H9 (cell line): Measurements from ENCODE around the gene TRAK1. TPM values are rescaled to one million over a fixed set of nuclear protein-coding genes. Genes with fewer than 3 reads are reported as not detected.
A peak's percentile ranks its signal among the peaks of the same experiment; 100 is the strongest.

ENCODE experiments used
- DNase-seq: peaks from one replicate; pipeline ENCODE4 v3.0.0-alpha.2; 2017
- H2AFZ ChIP-seq: one replicate; pipeline ENCODE4 v1.6.1; 2013; ENCODE audit warnings: mild to moderate bottlenecking, low read length, control low read depth, moderate library complexity
- H2AK5ac ChIP-seq: 2 replicates; pipeline ENCODE4 v1.6.1; 2013; ENCODE audit warnings: low read length, control low read depth, mixed read lengths; ENCODE audit not compliant: insufficient read length
- H2BK120ac ChIP-seq: one replicate; pipeline ENCODE4 v1.6.1; 2013; ENCODE audit warnings: low read depth, mild to moderate bottlenecking, low read length, control low read depth, inconsistent platforms; ENCODE audit not compliant: poor library complexity, severe bottlenecking
- H2BK12ac ChIP-seq: 2 replicates; pipeline ENCODE4 v1.6.1; 2013; ENCODE audit warnings: low read length, control low read depth, mixed read lengths, low read depth; ENCODE audit not compliant: insufficient read length
- H2BK15ac ChIP-seq: 2 replicates; pipeline ENCODE4 v1.6.1; 2013; ENCODE audit warnings: low read depth, low read length, control low read depth
- H2BK20ac ChIP-seq: one replicate; pipeline ENCODE4 v1.6.1; 2013; ENCODE audit warnings: low read depth, mild to moderate bottlenecking, low read length, control low read depth, inconsistent platforms; ENCODE audit not compliant: poor library complexity, severe bottlenecking
- H2BK5ac ChIP-seq: 2 replicates; pipeline ENCODE4 v1.6.1; 2013; ENCODE audit warnings: low read length, control low read depth, mixed read lengths; ENCODE audit not compliant: insufficient read length
- H3K14ac ChIP-seq: 2 replicates; pipeline ENCODE4 v1.6.1; 2013; ENCODE audit warnings: low read length, control low read depth; ENCODE audit not compliant: insufficient read depth
- H3K18ac ChIP-seq: 2 replicates; pipeline ENCODE4 v1.6.1; 2013; ENCODE audit warnings: low read depth, mild to moderate bottlenecking, mixed read lengths, low read length, control low read depth; ENCODE audit not compliant: insufficient read length
- H3K23ac ChIP-seq: 2 replicates; pipeline ENCODE4 v1.6.1; 2013; ENCODE audit warnings: low read length, control low read depth, mixed read lengths, low read depth; ENCODE audit not compliant: insufficient read length
- H3K23me2 ChIP-seq: 2 replicates; pipeline ENCODE4 v1.6.1; 2013; ENCODE audit warnings: low read depth, mild to moderate bottlenecking, mixed read lengths, low read length, control low read depth; ENCODE audit not compliant: insufficient read length, poor library complexity, severe bottlenecking
- H3K27ac ChIP-seq: 2 replicates; pipeline ENCODE4 v1.5.1; 2013; ENCODE audit warnings: low read length, control low read depth, mixed read lengths, low read depth; ENCODE audit not compliant: insufficient read length
- H3K27me3 ChIP-seq: 2 replicates; pipeline ENCODE4 v1.6.1; 2013; ENCODE audit warnings: low read length, control low read depth, inconsistent platforms; ENCODE audit not compliant: insufficient read depth
- H3K4ac ChIP-seq: 2 replicates; pipeline ENCODE4 v1.6.1; 2013; ENCODE audit warnings: low read depth, mild to moderate bottlenecking, control low read depth, inconsistent platforms, low read length, moderate library complexity
- H3K4me1 ChIP-seq: 2 replicates; pipeline ENCODE4 v1.6.1; 2013; ENCODE audit warnings: low read length, control low read depth, inconsistent platforms; ENCODE audit not compliant: insufficient read depth
- H3K4me2 ChIP-seq: 2 replicates; pipeline ENCODE4 v1.6.1; 2013; ENCODE audit warnings: low read length, control low read depth, mixed read lengths; ENCODE audit not compliant: insufficient read length, insufficient read depth
- H3K56ac ChIP-seq: 2 replicates; pipeline ENCODE4 v1.6.1; 2013; ENCODE audit warnings: low read depth, mild to moderate bottlenecking, mixed read lengths, low read length, control low read depth; ENCODE audit not compliant: insufficient read length
- H3K79me1 ChIP-seq: 2 replicates; pipeline ENCODE4 v1.6.1; 2013; ENCODE audit warnings: low read depth, mild to moderate bottlenecking, moderate library complexity, low read length, control low read depth, inconsistent platforms; ENCODE audit not compliant: insufficient read depth, poor library complexity, severe bottlenecking
- H3K79me2 ChIP-seq: 2 replicates; pipeline ENCODE4 v1.6.1; 2013; ENCODE audit warnings: low read length, control low read depth, inconsistent platforms; ENCODE audit not compliant: insufficient read depth
- H3K9ac ChIP-seq: 2 replicates; pipeline ENCODE4 v1.6.1; 2013; ENCODE audit warnings: low read length, control low read depth, mixed read lengths; ENCODE audit not compliant: insufficient read length; ENCODE audit errors: extremely low read depth
- H3K9me3 ChIP-seq: one replicate; pipeline ENCODE4 v1.6.1; 2013; ENCODE audit warnings: low read depth, low read length, inconsistent platforms; ENCODE audit not compliant: control insufficient read depth
- H3T11ph ChIP-seq: one replicate; pipeline ENCODE4 v1.6.1; 2013; ENCODE audit warnings: mild to moderate bottlenecking, low read length, control low read depth, inconsistent platforms
- H4K20me1 ChIP-seq: one replicate; pipeline ENCODE4 v1.6.1; 2013; ENCODE audit not compliant: control insufficient read depth, insufficient read length, insufficient read depth
- H4K5ac ChIP-seq: 2 replicates; pipeline ENCODE4 v1.6.1; 2013; ENCODE audit warnings: low read depth, mild to moderate bottlenecking, mixed read lengths, low read length, control low read depth; ENCODE audit not compliant: insufficient read length
- H4K8ac ChIP-seq: replicated peaks from 2 replicates; pipeline ENCODE4 v1.6.1; 2013; ENCODE audit warnings: low read length, control low read depth, mixed read lengths, low read depth; ENCODE audit not compliant: insufficient read length
- H4K91ac ChIP-seq: 2 replicates; pipeline ENCODE4 v1.6.1; 2013; ENCODE audit warnings: low read depth, mild to moderate bottlenecking, moderate library complexity, mixed read lengths, low read length, control low read depth; ENCODE audit not compliant: insufficient read length
- H3K27ac Mint-ChIP-seq, 3 experiments: 2 replicates in 2 of 3; 3 replicates in 1 of 3; pipeline ENCODE4 v1.8.0; 2020 to 2021; ENCODE audit warnings: mixed read lengths in 3 of 3, mild to moderate bottlenecking in 1 of 3, moderate library complexity in 1 of 3
- H3K27me3 Mint-ChIP-seq: 2 replicates; pipeline ENCODE4 v1.8.0; 2021; ENCODE audit warnings: low read depth, mild to moderate bottlenecking, moderate library complexity, mixed read lengths
- H3K36me3 Mint-ChIP-seq, 3 experiments: 2 replicates in 2 of 3; 3 replicates in 1 of 3; pipeline ENCODE4 v1.8.0; 2020 to 2021; ENCODE audit warnings: low read depth in 3 of 3, mixed read lengths in 3 of 3; ENCODE audit not compliant: insufficient read depth in 1 of 3
- H3K4me1 Mint-ChIP-seq, 2 experiments: 2 replicates each; pipeline ENCODE4 v1.8.0; 2020; ENCODE audit warnings: mixed read lengths in 2 of 2
- H3K4me3 Mint-ChIP-seq, 2 experiments: 2 replicates in 1 of 2; 3 replicates in 1 of 2; pipeline ENCODE4 v1.8.0; 2020 to 2021; ENCODE audit warnings: mild to moderate bottlenecking in 2 of 2, mixed read lengths in 2 of 2, moderate library complexity in 1 of 2
- H3K9me3 Mint-ChIP-seq, 2 experiments: 2 replicates in 1 of 2; 3 replicates in 1 of 2; pipeline ENCODE4 v1.8.0; 2020; ENCODE audit warnings: mild to moderate bottlenecking in 2 of 2, mixed read lengths in 2 of 2, moderate library complexity in 1 of 2
- CTCF ChIP-seq: fragments of 200-600 bp; sonication (generic); conservative IDR thresholded peaks from 3 replicates; pipeline ENCODE4 v1.8.0; 2021; ENCODE audit warnings: antibody characterized with exemption, mild to moderate bottlenecking
- WGBS: extraction: QIAGEN DNeasy Blood & Tissue Kit; methylation state at CpG from one replicate; pipeline ENCODE4 v1.1.7; 2013; ENCODE audit warnings: missing lambda C conversion rate, low lambda C conversion rate, mixed read lengths; ENCODE audit not compliant: insufficient read length; ENCODE audit errors: extremely low coverage; 5-methylcytosine and 5-hydroxymethylcytosine counted together
- total RNA-seq: library from RNA; stranded (reverse); gene quantifications from 2 replicates; pipeline ENCODE4 v1.2.1, GENCODE V29; 2021

The TRAK1 gene
- total RNA-seq, 1 experiment from 2014 or later = 34.2 TPM

GRCh38 chr3:42117175-42118008, 26.2 kb downstream of the TRAK1 start:
- Histone ChIP-seq H2BK15ac (no peak overlapping the region), H2AK5ac (no peak overlapping the region), H3K14ac (no peak overlapping the region), H4K91ac (no peak overlapping the region), H3K79me2 (no peaks in the 10 kb centered on the region), H4K5ac (no peak overlapping the region), H2BK120ac (no peak overlapping the region), H3T11ph (no peak overlapping the region), H3K9me3 (no peaks in the 10 kb centered on the region), H3K79me1 (no peaks in the 10 kb centered on the region), H3K9ac (no peak overlapping the region), H2AFZ (no peak overlapping the region), H3K23ac (no peak overlapping the region), H2BK5ac (no peak overlapping the region), H3K27me3 (no peaks in the 10 kb centered on the region), H3K56ac (no peak overlapping the region), H3K27ac (no peak overlapping the region), H3K23me2 (no peaks in the 10 kb centered on the region), H3K18ac (no peak overlapping the region), H3K4me2 (no peak overlapping the region), H3K4me1 (peaks cover 6% of the 10 kb centered on the region), H4K8ac (no peak overlapping the region), H4K20me1 (no peaks in the 10 kb centered on the region), H2BK20ac (no peak overlapping the region), H3K4ac (no peak overlapping the region), H2BK12ac (no peak overlapping the region)
- H3K36me3 Mint-ChIP-seq = no peaks in the 10 kb centered on the region; a peak in 1 of 7 replicates
- peaks cover 21 to 25% of the 10 kb centered on the region in 2 experiments for H3K4me1 Mint-ChIP-seq
- TF ChIP-seq CTCF = peak; percentile 72
- no peak overlapping the region for H3K27ac Mint-ChIP-seq
- DNase-seq = peak; percentile 77
- H3K9me3 Mint-ChIP-seq = no peaks in the 10 kb centered on the region; a peak in 1 of 5 replicates
- WGBS = no CpG with 5 or more reads among the region's 14 CpGs
- H3K4me3 Mint-ChIP-seq = no peak overlapping the region
- H3K27me3 Mint-ChIP-seq = no peaks in the 10 kb centered on the region
